Left renal pelvis (tissue), 4 donors: ENCODE measurements around the gene ADAMTS9. TPM values are rescaled to one million over a fixed set of nuclear protein-coding genes. Genes with fewer than 3 reads are reported as not detected.
A peak's percentile ranks its signal among the peaks of the same experiment; 100 is the strongest.

Experiments
- DNase-seq, 4 donors: peaks; one replicate each; pipeline ENCODE4 v3.0.0-alpha.2; 2013; ENCODE audit warnings: low read depth in 4 of 4, low spot score in 3 of 4
- polyA plus RNA-seq, 4 donors: library from polyadenylated mRNA; unstranded; fragments of 120-200 nt; gene quantifications; one replicate each; pipeline ENCODE4 v1.2.1, GENCODE V29; 2013; ENCODE audit not compliant: insufficient read length in 4 of 4

The ADAMTS9 gene
- polyA plus RNA-seq, 4 donors = 48.7 to 168 (median 142) TPM

DNA sequence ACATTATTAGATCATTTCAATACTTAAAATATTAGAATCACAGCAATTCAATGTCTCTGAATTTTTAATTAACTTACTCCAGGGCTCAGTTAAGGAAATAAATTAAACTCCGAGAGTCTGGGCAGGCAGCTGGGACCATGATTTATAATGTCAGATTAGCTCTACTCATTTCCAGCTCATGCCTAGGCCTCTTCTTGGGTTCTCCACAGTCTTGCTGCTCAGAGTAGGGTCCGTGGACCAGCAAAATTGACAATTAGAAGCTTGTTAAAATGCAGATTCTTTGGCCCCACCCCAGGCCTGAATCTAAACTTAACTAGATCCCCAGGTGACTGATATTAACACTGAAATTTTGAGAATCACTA, 28.2 kb downstream of the ADAMTS9 start:
- no peak for DNase-seq

DNA sequence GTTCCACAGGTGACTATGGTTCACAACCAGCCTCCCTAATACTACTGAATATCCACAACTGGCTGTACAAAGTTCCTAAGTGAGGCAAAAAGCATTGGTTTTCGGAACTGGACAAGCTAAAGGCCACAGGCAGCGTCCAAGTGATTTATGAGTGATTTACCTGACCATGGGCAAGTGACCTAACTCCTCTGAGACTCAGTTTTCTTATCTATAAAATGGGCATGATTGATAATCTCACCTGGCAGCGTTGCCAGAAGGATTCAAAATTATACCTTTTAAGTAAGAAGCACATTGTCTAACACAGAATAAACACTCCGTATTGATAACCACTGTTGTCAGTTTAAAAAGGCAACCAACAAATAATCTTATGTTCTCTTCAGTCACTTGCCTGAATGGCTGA, 29.8 kb downstream of the ADAMTS9 start:
- no peak for DNase-seq

DNA sequence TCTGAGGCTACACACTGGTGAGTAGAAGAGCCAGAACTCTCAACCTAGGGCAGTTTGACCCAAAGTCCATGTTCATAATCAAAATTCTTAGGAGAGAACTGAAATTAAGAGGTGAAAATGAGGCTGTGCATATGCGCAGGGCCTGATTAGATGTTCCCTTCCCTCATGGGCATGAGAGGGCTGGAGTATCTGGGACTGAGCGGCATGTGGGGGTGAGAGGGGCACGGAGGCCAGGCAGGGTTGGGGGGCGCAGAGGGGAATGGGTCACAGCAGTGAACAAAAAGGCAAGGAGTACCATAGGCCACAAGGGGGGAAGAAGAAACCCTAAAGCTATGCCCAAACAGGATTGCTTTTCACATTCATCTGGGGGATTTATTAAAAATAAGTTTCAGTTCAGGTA, 31.3 kb downstream of the ADAMTS9 start:
- no peak for DNase-seq

DNA sequence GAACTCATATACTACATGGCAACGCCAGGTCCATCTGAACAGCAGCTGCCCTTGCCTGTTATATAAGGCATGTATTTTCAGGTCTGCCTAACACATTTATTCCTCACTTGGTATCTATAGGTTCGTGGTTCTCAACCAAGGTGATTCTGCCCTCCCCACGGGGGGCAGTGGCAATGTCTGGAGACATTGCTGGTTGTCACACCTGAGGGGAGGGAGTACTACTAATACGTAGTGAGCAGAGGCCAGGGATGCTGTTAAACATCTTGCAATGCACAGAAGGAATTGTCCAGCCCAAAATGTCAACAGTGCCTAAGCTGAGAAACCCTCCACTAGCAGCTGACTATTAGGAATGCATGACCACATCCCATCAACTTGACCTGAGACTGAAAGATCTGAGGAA, 32.6 kb downstream of the ADAMTS9 start:
- DNase-seq = no peak

DNA sequence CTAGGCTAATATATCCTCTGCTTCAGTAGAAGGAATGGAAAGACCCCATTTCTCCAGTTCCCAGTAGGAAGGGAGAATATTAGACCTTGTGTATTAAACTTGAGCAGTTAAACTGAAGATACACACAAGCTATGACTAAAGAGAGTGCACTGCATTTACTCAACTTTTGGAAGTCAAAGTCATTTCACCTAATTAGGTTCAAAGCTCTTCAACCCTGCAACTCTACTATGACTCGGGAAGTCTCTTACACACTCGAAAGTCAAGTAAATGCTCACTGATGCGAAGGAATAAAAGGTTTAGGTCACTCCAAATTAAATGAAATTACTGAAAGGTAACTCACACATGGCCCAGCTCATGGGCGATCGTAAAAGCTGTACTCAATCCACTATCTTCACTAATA, 33.8 kb downstream of the ADAMTS9 start:
- no peak for DNase-seq

DNA sequence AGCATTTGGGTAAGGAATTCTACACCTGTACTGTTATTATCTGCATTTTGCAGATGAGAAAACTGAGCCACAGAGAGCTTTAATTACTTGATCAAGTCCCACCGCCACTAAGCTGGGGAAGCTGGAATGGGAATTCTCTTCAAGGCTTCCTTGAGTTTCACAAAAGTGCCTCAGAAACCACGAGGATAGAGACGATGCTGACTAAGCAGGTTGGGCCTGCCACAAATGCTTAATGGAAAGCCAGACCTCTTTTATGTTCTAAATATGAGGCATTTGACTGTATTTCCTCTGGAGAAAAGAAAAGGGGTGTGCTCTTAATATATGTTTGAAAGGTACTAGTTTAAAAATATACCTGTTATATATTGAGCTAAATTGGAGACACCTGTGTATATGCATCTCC, 34.7 kb downstream of the ADAMTS9 start:
- DNase-seq = no peak

DNA sequence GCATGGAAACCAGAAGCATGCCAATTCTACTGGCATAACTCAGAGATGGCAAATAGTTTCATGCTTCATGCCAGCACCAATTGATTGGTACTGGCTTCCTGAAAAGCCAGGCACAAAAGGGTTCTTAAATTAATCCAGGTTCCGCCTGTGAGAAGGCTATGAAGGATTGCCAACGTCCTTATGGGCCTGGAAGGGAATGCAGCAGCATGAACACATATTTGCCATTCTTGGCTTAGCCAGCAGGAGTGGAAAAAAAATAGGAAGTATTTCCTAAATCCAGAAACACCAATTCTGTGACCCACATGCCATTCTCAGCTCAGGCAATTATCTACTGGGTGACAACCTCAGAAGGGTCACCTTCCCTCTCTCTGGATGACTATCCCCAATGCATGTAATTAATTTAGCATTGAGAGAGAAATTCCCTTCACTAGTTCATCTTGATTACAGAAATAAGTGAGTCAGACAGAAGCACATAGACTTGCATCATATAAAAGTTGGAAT, 36.0 kb downstream of the ADAMTS9 start:
- DNase-seq = no peak

DNA sequence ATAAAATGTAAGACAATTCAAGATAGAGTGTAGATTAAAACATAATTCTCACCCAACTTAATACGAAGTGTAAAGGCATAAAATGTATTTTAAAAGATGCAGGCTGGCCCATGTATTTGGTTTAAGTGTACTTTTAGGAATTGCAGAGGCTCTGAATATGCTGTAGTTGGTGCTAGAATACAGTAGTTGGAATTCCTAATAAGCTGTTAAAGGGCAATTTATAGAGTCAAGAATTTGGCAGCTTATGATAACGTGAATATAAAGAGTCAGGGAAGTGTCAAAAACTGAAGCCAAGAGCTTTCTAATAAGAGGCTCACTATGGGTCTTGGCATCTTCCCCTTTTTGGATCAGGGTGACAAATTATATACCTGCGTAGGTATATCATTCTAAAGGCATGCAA, 36.5 kb downstream of the ADAMTS9 start:
- no peak for DNase-seq

DNA sequence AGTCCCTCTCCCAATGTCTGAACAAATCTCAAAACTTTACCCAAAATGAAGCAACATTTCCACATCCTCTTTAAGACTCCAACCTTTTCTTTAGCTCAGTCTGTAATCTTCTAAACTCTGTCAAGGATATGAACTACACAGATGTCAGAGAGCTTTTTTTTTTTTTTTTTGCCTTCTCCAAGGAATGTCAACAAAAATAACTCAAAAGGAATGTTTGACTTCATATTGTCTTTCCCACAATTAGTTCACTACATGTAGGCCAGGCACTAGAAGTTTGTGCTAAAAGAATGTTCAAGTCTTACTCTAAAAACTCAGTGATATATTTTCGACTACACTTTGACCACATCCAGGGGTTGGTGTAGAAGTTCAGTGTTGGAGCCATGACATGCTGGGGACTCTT, 37.1 kb downstream of the ADAMTS9 start:
- DNase-seq = no peak

DNA sequence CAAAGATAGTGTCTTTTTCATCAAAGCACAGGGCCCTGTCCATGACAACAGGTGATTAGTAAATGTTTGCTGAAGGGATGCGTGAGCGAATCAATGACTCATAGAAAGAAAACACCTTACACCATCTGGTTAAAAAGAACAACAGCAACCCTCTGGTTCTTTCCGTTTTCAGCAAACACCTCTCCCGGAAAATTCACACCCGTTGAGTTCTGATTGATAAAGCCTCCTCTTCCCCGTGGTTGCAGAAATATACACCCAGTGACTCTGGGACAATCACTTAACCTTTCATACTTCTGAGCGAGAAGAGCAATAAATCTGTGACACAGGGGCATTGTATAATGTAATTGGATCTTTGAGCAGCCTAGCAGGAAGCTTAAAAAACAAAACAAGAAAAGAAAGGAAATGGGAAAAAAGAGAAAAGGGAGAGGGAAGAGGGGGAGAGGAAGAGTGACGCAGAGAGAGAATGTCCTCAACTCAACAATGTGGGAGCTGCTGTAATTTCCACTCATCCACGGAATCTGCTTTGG, 37.6 kb downstream of the ADAMTS9 start:
- DNase-seq = no peak

DNA sequence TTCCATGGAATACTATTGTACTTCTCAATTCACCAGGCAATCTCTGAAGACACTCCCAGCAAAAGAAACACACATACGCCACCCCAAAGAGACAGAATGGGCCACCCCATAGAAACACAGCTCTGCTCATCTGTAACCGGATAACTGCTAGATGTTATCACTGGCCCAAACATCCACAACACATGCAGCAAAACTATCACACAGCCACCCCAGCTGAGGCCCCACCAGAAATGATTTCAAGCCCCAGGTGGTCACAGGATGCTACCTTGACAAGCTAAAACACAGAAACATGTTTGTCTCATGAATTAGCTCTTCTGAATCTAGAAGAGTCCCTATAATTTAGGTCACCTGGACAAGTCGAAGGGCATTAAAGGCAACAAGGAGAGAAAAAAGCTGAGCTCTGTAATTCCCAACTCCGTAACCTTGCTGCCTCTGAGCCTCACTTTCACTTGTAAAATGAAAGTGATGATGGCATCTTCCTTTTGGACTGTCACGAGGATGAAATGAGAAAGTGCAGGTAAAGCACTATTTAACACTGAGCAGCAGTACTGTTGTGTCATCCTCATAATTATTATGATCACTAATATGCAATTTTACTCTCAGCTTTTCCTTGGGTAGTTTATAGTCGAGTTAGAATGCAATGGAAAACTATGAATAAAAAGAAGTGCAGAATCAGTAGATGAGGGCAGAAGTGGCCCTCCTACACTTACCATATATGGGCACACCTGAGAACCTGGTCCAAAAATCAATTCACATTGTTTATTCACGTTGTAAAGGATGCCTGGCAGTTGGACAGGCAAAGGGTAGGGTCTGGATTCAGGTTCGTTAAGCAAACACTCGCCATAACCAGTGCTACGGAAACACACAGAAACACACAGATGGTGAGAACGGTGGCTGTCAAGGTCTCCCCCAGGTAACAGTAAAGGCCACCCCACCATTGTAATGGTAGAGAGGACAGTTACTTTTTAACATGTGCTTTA, 38.6 kb downstream of the ADAMTS9 start:
- no peak for DNase-seq

DNA sequence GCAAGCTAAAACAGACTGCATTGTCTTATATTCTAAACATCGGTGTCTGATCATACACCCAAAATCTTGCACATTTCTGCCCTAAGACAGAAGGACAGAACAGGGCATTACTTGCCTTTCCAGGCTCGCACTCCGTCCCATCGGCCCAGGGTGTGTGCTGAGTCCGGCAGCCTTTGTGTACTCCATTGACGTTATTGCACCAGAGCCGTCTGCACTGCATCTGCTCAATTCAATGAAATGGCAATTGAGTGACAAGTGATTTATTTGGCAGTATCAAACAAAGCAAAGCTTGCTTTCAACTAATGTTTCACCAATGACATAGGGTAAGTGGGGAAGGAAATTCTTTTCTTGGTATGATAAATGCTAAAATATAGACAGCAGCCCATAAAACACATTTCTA, 40.0 kb downstream of the ADAMTS9 start:
- no peak for DNase-seq

DNA sequence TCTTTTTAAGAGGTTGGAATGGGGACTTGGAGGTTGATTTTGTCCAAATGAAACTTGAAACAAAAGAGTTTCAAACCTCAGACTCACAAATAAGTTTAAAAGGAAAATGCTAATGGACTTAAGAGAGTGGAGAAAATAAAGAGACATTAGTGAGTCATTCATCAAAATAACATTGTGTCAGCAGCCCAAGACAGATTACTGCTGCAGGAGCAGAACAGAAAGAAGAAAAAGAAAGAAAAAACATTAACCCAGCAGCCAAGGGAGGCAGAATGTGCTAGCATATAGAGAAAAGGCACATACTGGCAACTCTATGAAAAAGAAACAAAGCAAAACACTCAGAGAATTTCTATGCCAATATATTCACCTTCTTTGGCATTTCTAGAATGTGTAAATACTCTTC, 42.6 kb downstream of the ADAMTS9 start:
- no peak for DNase-seq

DNA sequence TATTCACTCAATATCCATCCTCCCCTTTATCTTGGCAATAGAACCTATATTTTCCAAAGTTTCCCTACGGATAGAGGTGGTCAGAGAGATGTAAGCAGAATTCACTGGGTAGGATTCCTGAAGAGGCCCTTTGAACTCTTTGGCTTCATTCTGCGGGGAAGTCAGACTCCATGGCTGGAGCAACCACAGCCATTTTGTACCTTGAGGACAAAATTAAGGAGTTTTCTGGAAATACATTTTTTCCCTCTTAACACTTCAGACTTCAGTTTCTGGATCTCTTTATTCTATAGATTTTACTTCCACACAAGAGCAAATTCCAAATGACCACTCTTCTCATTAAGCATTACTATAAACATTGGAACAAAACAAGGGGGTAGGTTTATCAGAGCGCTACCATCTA, 43.3 kb downstream of the ADAMTS9 start:
- no peak for DNase-seq

DNA sequence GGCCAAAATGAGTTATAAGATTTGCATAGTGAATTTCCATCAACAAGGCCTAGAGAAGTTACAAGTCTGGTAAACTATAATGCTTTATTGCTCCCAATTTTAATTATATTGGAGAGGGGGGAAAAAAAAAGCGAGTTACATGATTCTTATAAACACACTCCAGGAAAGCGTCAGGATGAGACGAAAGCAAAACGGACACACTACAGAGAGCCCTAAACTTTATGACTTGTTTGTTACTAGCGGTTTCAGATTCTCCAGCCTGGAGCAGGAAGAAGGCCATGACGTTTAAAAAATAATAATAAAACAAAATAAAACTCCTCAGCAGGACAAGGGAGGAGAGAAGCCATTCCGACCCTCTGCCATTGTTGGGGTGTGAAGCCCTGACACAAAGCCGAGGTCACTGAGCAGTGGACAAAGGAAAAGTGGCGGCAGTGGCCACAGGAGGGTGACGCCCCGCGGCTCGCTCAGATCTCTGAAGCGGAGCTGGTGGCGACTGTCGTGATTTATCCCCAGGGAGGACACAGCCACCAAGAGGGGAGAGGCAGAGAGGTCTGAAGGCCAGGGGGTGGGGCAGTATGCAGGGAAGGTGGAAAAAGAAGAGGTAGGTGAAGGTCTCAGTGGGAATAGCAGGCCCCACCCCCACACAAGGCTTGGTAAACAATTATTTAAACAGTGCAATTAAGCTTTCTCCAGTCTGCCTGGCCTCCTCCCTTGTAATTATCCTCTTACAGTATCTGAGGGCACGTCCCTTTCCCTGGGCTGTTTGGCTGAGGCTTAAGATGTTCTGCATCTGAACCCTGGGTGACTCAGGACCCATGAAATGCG, 45.3 kb downstream of the ADAMTS9 start:
- DNase-seq = peak in 3 of 4 donors; percentile 37 to 49 (median 45)

DNA sequence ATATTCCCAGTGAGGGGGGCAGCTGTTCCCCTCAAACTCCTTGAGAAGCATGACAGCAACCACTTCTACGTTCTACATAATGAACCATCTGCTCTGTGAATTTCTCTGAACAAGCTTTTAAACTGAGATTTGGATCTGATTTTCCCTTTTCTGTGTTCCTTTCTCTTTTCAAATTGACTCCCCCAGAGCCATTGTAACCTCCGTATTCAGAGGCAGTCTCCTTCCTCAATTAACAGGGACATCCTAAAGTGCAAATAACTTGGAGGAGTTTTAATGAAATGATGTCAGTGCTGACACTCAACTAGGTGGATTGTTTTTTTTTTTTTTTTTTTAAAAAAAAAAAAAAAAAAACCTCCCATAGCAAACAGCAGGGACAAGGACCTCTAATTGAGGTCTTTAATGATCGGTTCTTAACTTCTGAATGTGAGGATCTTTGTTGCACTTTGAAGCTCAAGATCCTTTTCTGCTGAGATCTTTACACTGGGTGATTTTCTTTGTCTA, 48.8 kb downstream of the ADAMTS9 start:
- DNase-seq = no peak

DNA sequence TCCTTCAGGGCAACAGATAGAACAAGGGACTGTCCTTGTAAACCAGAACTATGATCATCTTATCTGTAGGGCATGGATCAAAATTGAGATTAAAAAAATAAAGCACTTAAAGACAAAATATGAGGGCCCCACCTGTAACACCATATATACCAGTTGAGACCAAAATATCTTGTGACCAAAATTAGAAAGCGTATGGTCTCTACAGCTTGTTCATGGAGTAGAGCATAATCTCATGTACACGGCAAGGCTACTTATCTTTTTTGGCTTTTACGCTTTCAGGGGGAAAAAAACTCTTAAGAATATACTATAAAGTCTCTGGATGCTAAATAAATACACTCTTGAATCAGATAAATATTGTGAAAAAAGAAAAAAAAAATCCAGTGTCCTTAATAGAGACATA, 49.3 kb downstream of the ADAMTS9 start:
- no peak for DNase-seq

DNA sequence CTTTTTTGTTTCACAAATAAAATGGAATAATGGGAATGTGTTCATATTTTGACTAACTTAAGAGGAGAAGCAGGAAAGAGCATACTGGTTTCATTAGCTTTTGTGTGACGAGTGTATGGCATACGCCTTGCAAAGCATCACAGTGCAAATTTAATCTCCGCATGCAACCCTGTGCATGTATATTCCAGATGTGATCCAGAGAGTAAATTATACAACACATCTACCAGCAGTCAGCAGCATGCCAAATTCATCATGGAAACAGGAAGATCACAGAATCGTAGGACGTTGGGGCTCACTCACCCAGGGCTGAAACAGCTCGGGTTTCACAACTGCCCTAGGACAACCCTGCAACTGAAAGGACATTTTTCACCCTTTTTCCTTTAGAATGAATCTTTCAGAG, 53.4 kb downstream of the ADAMTS9 start:
- DNase-seq = no peak

DNA sequence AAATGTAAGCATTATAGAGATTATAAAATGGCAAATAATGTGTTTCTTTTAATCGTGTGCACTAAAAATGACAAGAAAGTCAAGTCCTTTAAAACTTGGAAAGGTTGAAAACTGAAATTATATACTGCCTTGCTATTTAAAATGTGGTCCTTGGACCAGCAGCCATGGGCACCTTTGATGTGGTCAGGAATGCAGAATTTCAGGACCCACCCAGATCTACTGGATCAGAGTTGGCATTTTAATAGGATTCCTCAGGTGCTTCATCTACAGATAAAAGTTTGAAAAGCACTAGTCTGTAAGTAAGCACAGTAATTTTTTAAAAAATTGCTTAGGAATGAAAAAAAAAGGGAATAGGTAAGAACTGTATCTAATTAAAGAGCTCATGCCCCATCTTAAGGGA, 55.8 kb downstream of the ADAMTS9 start:
- DNase-seq = no peak

DNA sequence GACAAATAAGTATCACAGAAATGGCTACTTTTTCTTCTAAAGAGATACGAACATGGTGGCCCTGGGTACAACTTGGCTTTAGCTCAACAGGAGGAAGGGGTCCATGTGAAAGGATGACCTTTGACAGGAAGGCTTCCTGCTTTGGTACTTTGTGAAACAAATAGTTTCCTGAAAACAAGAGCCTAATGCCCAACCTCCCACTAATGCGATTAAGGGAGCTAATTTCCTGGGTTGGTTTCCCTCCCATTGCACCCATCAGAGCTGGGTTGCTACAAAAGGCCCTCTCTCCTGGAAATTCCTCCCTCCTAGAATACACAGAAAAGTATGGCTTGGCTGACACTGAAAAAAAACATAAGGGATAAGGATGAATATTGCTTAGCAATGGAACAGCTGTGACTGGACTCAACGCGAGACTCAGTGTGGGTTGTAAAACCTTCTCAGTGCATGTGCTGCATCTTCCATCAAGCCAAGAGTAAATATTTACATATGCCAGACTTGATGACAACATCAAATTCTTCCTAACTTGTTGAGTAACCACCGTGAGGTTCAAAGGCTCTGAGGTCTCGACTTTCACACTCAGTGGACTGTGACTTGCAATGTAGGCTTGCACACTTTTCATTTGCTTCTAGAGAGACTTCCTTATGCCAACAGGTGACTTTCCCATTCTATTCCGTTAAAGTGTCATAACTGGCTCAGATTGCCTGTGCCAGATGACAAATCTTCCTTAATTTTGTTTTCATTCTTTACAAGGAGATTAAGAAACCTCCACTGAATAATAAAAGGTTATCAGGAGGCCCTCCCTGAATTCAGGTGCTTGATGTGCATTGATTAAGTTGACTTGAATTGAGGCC, 60.1 kb downstream of the ADAMTS9 start:
- peak in 2 of 4 donors; percentile 26 to 40 for DNase-seq
